Measurements from ENCODE around the gene ZFYVE28.

DNA sequence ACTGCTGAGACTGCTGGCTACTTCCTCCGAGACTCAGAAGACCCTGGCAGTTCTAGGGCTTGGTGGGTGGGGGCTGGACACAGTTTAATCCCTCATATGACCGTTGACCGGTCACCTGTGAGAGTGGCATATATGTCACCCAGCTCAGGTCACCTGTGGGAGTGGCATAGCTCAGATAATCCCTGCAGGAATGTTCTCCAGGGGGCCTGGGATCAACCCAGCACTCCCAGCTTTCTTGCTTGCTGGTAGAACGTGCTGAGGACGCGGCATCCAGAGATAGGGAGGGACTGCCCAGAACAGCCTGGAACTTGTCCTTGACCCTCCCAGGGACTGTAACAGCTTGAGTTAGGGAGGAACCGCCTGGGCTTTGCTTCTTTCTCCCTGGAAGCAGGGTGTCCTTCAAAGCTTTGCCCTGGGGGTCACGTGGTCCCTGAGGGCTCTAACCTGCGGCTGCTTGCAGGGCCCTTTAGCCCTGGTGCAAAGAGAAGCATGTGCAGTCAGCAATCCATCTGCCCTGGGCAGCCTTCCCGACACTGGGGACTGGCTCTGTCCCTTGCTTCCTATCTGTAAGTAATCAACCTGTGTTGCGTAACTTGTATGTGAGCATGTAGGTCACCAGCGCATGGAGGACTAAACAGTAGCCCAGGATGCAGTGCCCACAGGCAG is 55.3 kb downstream of the ZFYVE28 start:
- TF ChIP-seq, protein P1, sequence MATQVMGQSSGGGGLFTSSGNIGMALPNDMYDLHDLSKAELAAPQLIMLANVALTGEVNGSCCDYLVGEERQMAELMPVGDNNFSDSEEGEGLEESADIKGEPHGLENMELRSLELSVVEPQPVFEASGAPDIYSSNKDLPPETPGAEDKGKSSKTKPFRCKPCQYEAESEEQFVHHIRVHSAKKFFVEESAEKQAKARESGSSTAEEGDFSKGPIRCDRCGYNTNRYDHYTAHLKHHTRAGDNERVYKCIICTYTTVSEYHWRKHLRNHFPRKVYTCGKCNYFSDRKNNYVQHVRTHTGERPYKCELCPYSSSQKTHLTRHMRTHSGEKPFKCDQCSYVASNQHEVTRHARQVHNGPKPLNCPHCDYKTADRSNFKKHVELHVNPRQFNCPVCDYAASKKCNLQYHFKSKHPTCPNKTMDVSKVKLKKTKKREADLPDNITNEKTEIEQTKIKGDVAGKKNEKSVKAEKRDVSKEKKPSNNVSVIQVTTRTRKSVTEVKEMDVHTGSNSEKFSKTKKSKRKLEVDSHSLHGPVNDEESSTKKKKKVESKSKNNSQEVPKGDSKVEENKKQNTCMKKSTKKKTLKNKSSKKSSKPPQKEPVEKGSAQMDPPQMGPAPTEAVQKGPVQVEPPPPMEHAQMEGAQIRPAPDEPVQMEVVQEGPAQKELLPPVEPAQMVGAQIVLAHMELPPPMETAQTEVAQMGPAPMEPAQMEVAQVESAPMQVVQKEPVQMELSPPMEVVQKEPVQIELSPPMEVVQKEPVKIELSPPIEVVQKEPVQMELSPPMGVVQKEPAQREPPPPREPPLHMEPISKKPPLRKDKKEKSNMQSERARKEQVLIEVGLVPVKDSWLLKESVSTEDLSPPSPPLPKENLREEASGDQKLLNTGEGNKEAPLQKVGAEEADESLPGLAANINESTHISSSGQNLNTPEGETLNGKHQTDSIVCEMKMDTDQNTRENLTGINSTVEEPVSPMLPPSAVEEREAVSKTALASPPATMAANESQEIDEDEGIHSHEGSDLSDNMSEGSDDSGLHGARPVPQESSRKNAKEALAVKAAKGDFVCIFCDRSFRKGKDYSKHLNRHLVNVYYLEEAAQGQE (IDR thresholded peaks at IDR 0.05; ENCODE audit: insufficient read depth in 1 of 2, low read depth in 2 of 2, low read length in 2 of 2) = no peak
- no peak for TF ChIP-seq POLR2AphosphoS5 (IDR thresholded peaks at IDR 0.05; ENCODE audit: low read depth, low read length)
- TF ChIP-seq SIN3A (IDR thresholded peaks at IDR 0.05; ENCODE audit: borderline replicate concordance, insufficient read depth, low read length) = no peak
- TF ChIP-seq TAF1 (IDR thresholded peaks at IDR 0.05; ENCODE audit: borderline replicate concordance, insufficient read depth, low read length) = no peak
- TF ChIP-seq FOXP2 (optimal IDR thresholded peaks at IDR 0.05; ENCODE audit: borderline replicate concordance, extremely low read depth, extremely low read length, insufficient read depth) = no peak
